Heart left ventricle (tissue), 13 donors: ENCODE data around the gene CLCN6.

ENCODE experiments used
- CTCF ChIP-seq, 12 donors: fragments of 200-600 bp; sonication (generic) in 4 of 12; IDR thresholded peaks; one replicate each; pipeline versions ENCODE4 v1.5.0 to v1.8.0; 2018 to 2022; ENCODE audit warnings: antibody characterized with exemption in 12 of 12, mild to moderate bottlenecking in 5 of 12
- POLR2A ChIP-seq, 2 donors: fragments of 450-650 bp; IDR thresholded peaks; one replicate each; pipeline ENCODE4 v1.6.1; 2017; ENCODE audit warnings: antibody characterized with exemption in 2 of 2, mild to moderate bottlenecking in 2 of 2, moderate library complexity in 2 of 2
- donor health status: ischemic (EF 13 %, LVEDD 7.1; RV severe dilation, severe dysfunction).
- donor health status: DM: no; HTN: yes; CAD: no.
- donor health status: DM: no; HTN: no; CAD: no.
- donor health status: ischemic (EF 25% LVEDD 6.9; RV normal size, moderate dysfunction).
- donor health status: ischemic (EF 25% LVEDD 5.7; RV mildly dilated, moderate dysfunction).
- donor health status: ischemic (EF 35%, LVEDD 5.7; RV mildly dilated, moderate dysfunction).
- donor health status: nonischemic (EF 11% LVEDD 7.7; RV severe dilation, severe dysfunction).
- donor health status: DM: yes; HTN: yes; CAD: no.
- donor health status: PGD.
- donor health status: ischemic (EF 29% LVEDD 5.4; RV normal size, mild dysfunction).
- donor health status: nonischemic (EF 23%, LVEDD 6.1; RV moderate dilation, normal function).

DNA sequence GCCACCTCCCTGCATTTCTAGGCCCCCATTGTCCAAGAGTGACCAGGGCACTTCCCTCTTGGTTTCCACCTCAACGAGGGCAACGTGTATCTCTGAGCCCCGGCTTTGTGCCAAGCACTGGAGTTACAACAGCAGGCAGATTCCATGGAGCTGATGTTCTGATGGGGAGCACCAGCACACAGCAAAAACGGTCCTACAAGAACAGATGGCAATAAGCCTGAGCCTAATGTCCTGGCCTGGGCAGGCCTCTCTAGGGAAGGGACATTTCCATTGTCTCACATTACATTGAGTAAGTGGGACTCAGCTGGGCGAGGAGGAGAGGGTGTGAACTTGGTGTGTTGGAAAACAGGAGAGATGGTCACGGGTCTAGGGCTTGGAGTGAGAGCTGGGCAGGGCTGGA, 79.9 kb downstream of the CLCN6 start:
- TF ChIP-seq CTCF (IDR thresholded peaks at IDR 0.05), result no peak
- no peak for TF ChIP-seq POLR2A (IDR thresholded peaks at IDR 0.05)
